Measurements from ENCODE around the gene TRIM52. TPM values are rescaled to one million over a fixed set of nuclear protein-coding genes. Genes with fewer than 3 reads are reported as not detected.

TRIM52 gene
- total RNA-seq, 2 donors from 2014 or later = 5.3 to 5.9 TPM

GRCh38 chr5:181281984-181282316 lies 21.0 kb upstream of the TRIM52 start:
- Mint-ChIP-seq H3K4me1 (peaks cover 12% of the 10 kb centered on the region), H3K4me3 (no peak overlapping the region), H3K27ac (no peak overlapping the region), H3K9me3 (no peaks in the 10 kb centered on the region), H3K27me3 (ENCODE audit: insufficient read depth) (peaks cover 9% of the 10 kb centered on the region), H3K36me3 (ENCODE audit: low read depth) (peaks cover 17% of the 10 kb centered on the region)
- TF ChIP-seq CTCF (conservative IDR thresholded peaks at IDR 0.05) = peak; percentile 30
- DNase-seq = no peak
- peak overlapping the region; percentile 32 for H3K27ac ChIP-seq (ENCODE audit: low read depth, low read length)
- H3K4me1 ChIP-seq (ENCODE audit: control insufficient read depth, insufficient read depth, low read length) = peaks cover 4% of the 10 kb centered on the region
- 6% methylated on average over 18 of the region's 18 CpGs; no CpG with 5 or more reads in 1 of the 2 experiments for WGBS, 2 experiments (ENCODE audit: insufficient coverage in 1 of 2, insufficient read length in 1 of 2)
- peaks cover 9% of the 10 kb centered on the region for H3K36me3 ChIP-seq (ENCODE audit: control insufficient read depth, insufficient read depth, low read length)
- H3K9me3 ChIP-seq (ENCODE audit: control insufficient read depth, low read length) = no peaks in the 10 kb centered on the region
- H3K27me3 ChIP-seq (ENCODE audit: control insufficient read depth, insufficient read depth, low read length, poor library complexity, severe bottlenecking) = no peaks in the 10 kb centered on the region
- H3K4me3 ChIP-seq (ENCODE audit: low read length) = peak overlapping the region; percentile 86
- peak overlapping the region; percentile 25 for H3K9ac ChIP-seq (ENCODE audit: extremely low read depth, low read length, poor library complexity, severe bottlenecking)

GRCh38 chr5:181281077-181281983 lies 20.4 kb upstream of the TRIM52 start:
- Mint-ChIP-seq H3K36me3 (ENCODE audit: low read depth) (peaks cover 13% of the 10 kb centered on the region), H3K27ac (no peak overlapping the region), H3K27me3 (ENCODE audit: insufficient read depth) (peaks cover 13% of the 10 kb centered on the region), H3K4me1 (peaks cover 12% of the 10 kb centered on the region), H3K4me3 (no peak overlapping the region), H3K9me3 (no peaks in the 10 kb centered on the region)
- DNase-seq = peak; percentile 95
- peak overlapping the region; percentile 90 for H3K27ac ChIP-seq (ENCODE audit: low read depth, low read length)
- H3K9me3 ChIP-seq (ENCODE audit: control insufficient read depth, low read length) = no peaks in the 10 kb centered on the region
- WGBS, 2 experiments (ENCODE audit: insufficient coverage in 1 of 2, insufficient read length in 1 of 2) = 2 to 3% methylated on average over 15 to 40 of the region's 40 CpGs
- no peak for TF ChIP-seq CTCF (conservative IDR thresholded peaks at IDR 0.05)
- peak overlapping the region; percentile 71 for H3K9ac ChIP-seq (ENCODE audit: extremely low read depth, low read length, poor library complexity, severe bottlenecking)
- H3K4me1 ChIP-seq (ENCODE audit: control insufficient read depth, insufficient read depth, low read length) = peaks cover 4% of the 10 kb centered on the region
- peaks cover 9% of the 10 kb centered on the region for H3K36me3 ChIP-seq (ENCODE audit: control insufficient read depth, insufficient read depth, low read length)
- H3K27me3 ChIP-seq (ENCODE audit: control insufficient read depth, insufficient read depth, low read length, poor library complexity, severe bottlenecking) = no peaks in the 10 kb centered on the region
- H3K4me3 ChIP-seq (ENCODE audit: low read length) = peak overlapping the region; percentile 86

- Histone ChIP-seq H3K27ac (ENCODE audit: low read depth, low read length) (no peak overlapping the region), H3K4me3 (ENCODE audit: low read length) (peak overlapping the region; percentile 86)
- H3K4me3 Mint-ChIP-seq = no peak overlapping the region
These were observed 19.4 kb upstream of the TRIM52 start for GRCh38 chr5:181280251-181280762.

More at GRCh38 chr5:181280251-181280762, 19.4 kb upstream of the TRIM52 start:
- Mint-ChIP-seq H3K27me3 (ENCODE audit: insufficient read depth) (peaks cover 16% of the 10 kb centered on the region), H3K9me3 (no peaks in the 10 kb centered on the region), H3K27ac (no peak overlapping the region), H3K36me3 (ENCODE audit: low read depth) (peaks cover 10% of the 10 kb centered on the region), H3K4me1 (peaks cover 12% of the 10 kb centered on the region)
- TF ChIP-seq CTCF (conservative IDR thresholded peaks at IDR 0.05) = no peak
- peaks cover 4% of the 10 kb centered on the region for H3K4me1 ChIP-seq (ENCODE audit: control insufficient read depth, insufficient read depth, low read length)
- H3K27me3 ChIP-seq (ENCODE audit: control insufficient read depth, insufficient read depth, low read length, poor library complexity, severe bottlenecking) = no peaks in the 10 kb centered on the region
- H3K9me3 ChIP-seq (ENCODE audit: control insufficient read depth, low read length) = no peaks in the 10 kb centered on the region
- no peak for DNase-seq
- peak overlapping the region; percentile 71 for H3K9ac ChIP-seq (ENCODE audit: extremely low read depth, low read length, poor library complexity, severe bottlenecking)
- H3K36me3 ChIP-seq (ENCODE audit: control insufficient read depth, insufficient read depth, low read length) = peaks cover 2% of the 10 kb centered on the region
- WGBS, 2 experiments (ENCODE audit: insufficient coverage in 1 of 2, insufficient read length in 1 of 2) = 3 to 8% methylated on average over 6 to 7 of the region's 7 CpGs
